GM18507 (cell line): ENCODE measurements around the gene SLC66A1.
A peak's percentile ranks its signal among the peaks of the same experiment; 100 is the strongest.

Source experiments
- DNase-seq: peaks from one replicate; pipeline ENCODE4 v3.0.0; 2011; ENCODE audit warnings: low read depth; ENCODE audit not compliant: insufficient read length; ENCODE audit errors: extremely low spot score
- FAIRE-seq: peaks from 2 replicates; lab custom pipeline; 2011; peaks lifted over from hg19 to GRCh38; lab: Jason Lieb, UNC

Gene SLC66A1

DNA sequence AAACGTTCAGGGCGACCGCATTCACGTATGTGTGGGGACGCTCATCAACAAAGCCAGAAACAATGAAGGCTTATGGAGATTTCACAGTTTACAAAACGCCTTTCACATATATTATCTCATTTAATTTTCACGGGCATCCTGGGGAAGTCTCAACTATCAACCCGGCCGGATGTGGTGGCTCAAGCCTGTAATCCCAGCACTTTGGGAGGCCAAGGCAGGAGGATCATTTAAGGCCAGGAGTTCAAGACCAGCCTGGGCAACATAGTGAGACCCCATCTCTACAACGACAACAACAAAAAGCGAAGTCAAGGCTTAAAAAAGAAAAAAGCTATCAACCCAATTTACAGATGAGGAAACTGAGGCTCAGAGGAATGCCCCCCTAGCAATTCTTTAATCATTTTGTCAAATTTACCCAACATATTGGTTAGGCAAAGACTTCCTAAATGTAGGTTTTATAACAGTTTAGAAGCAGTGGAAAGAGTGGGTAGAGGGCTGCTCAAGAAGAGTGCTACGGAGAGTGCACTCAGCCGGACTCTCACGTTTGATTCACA is 28.3 kb downstream of the SLC66A1 start:
- no peak for FAIRE-seq
- DNase-seq = no peak

DNA sequence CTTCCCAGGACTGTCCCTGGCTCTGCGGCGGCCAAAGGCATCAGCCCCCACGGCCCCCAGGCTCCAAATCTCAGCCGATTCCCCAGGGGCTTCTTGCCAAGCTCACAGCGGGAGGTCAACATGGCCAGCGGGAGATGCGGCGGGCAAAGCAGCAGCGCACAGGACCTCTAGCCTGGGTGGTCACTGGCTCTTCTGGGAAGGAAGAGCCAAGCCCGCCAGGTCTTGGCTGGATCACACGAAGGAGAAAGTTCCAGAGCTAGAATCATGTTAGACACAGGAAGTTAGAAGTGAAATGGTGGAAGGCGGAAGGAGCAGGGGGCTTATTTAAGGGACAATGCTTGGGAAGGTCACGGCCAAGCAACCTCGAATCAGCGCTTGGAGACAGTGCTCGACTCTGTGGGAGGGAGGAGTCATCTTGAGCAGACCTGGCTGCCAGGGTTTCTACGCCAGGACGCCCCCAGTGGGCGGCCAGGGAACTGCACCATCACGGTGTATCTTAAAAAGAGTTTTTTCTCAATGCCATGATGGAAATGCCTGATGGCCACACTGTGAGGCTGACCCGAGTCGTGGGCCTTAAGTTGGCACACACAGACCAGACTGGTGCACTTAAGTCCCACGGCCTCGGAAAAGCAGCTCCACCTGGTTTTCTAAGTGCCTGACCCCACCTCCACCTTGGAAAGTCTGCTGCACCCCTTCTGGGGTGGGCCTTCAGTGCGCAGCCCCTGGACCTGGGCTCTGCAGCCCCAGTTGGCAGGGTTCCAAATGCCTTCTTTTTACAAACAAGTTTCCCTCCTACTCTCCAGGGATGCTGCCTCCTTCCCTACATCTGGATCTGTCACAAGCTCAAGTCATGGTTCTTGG is 29.3 kb downstream of the SLC66A1 start:
- peak; percentile 73 for FAIRE-seq
- DNase-seq = peak; percentile 71

DNA sequence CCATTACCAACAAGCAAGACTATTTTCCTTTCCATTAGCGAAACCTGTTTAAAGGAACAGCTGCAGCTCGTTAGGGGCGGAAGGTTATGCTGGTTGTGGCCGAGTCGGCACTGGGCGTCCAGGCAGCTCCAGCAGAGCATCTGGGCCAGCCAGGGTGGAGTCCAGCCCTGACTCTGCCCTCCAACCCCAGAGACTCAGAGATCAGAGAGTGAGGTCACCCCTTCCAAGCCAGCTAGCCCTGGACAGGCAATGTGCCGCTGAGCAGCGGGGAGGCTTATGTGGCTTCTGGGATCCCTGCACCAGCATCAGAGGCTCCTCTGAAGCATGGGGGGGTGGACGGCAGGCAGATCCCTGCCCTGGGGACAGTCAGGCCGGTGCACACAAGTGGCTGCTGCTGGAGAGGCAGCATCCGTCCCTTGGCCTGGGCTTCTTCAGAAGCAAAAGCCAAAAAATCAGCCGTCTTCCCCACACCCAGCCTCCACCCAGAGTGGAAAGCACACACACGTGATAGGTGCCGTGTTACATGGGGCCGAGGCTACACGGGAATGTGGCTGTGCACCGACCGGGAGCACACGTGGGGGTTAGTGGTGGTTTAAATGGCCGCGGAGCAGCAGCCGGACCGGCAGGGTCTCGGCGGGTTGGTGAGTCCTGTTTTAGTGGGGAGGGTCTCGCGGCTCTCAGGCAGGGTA is 30.1 kb downstream of the SLC66A1 start:
- no peak for FAIRE-seq
- DNase-seq = no peak

DNA sequence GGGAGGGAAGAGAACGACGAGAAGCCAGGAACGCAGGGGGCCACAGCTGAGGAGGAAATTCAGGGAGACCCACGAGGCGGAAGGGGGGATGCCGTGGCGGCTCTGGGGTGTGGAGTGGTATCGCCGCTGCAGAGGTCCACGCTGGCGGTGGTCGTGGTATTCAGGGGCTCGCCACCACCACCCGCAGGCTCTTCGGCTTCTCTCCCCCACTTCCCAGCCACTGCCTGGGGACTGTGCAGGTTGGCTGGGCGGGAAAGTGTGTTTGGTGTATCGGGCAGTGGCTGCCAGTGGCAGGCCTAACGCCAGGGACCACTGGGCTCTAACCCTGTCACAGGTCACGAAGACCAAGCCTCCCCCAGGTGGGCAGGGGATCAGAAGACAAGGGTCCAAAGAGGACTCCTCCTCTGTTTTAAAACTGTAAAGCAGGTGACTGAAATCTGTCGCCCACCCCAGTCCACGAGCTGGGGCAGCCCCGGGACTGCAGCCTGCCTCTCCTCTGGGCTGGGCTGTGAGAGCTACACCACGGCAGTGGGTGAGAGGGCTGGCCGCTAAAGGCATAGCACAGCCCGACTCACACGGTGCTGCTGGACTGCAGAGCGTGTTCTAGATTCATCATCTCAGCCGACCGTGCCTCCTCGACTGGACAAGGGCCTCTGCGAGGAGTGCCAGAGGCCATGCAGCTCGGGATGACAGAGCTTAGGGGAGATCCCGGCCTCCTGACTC is 30.9 kb downstream of the SLC66A1 start:
- DNase-seq = no peak

DNA sequence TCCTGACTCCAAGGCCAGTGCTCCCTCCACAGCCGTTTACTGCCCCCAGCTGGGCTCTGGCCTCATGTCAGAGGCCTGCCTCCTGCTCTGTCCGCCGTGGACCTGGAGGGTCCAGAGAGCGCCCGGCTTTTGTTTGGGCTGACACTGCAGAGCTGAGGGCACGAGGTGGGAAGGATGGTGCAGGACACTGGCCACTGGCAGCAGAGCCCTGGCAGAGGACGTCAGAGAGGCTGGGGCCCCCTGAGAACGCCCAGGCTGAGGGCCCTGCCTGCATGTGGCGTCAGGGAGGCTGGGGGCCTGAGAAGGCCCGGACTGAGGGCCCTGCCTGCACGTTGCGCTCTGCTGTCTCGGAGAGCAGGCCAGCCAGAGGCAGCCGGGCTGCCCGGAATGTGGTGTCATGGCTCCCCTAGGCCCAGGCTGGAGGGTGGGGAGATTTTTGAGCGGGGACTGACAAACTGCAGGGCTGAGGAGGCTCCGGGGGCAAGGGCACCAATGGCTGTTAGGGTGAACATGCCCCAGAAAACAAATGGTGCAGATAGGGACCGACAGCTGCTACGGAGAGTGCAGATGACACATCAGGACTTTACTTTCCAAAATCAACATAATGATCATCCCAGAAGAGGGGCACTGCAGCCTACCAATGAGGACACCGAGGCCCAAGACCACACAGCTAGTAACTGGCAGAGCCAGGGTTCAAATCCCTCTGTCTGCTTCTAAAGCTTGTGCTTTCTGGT is 31.7 kb downstream of the SLC66A1 start:
- DNase-seq (no peak), FAIRE-seq (no peak)

More for the DNA sequence above, 30.9 kb downstream of the SLC66A1 start:
- FAIRE-seq = no peak

DNA sequence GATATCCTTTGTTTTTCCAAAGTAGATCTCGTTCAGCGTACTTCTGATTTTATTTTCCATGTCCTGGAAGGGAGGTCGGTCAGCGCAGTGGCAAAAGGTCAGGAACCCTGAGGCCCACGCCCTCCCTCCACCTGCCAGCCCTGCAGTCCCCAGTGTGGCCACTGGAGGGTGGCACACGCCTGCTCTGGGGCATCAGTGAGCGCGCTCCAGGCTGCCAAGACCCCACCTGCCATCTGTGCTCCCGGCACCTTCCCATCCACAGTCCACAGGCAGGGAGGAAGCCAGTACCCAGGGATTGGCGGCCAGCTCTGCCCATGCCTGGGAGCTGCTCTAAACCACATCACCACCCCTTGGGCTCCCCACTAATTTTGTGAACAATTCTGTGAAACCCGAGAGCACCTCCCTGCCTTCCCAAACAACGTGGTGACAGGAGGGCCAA is 32.3 kb downstream of the SLC66A1 start:
- peak; percentile 48 for DNase-seq
- peak; percentile 29 for FAIRE-seq

DNA sequence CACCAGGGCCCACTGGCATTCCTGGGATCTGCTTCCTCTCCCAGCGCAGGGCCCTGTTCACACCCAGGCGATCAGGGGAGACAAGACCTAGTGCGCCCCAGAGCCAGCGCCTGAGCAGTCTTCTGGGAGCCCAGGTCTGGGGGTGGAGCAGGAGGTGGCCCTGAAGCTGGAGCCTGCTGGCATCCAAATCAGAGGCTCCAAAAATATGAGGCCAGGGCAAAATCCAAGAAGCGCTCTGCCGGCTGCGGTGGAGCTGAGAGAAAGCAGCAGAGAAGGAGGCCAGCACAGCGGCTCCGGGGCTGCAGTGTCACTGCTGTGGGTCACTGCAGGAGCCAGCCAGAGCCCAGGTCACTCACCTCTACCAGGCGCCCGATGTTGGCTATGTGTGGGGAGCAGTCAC is 32.7 kb downstream of the SLC66A1 start:
- FAIRE-seq (no peak), DNase-seq (no peak)

DNA sequence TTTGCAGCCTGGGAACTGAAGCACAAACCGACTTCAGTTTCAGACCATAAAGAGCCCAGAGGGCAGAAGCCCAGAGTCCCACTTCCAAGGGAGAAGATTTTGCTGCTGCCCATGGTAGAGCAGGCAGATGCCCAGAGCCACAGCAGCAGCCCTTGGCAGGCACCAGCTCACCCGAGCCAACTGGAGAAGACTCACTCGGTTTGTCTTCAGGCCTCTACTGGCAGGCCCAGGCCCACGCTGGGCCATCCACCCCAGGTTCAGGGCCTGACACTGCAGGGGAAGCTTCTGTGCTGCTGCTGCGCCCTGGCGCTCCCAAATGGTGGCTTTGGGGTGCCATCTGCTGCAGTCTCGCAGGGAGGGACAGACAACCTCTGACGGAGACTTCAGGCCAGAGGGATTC is 33.3 kb downstream of the SLC66A1 start:
- FAIRE-seq (no peak), DNase-seq (no peak)

DNA sequence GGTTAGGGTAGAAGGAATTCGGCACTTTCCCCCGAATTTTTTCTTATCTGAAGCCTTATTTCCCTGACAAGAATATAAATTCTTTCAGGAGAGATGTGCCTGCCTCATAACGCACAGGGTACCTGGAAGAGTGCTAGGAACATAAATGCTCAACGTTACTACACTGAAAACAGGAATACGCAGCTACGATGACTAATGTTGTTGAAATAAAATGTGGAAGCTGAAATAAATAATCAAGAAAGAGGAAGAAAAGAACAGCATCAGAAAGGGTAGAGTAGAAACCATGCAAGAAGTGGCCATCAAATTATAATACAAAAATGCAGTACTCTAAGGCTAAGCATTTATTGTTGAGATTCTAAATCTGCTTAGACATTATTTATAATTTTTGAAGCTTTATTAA is 33.9 kb downstream of the SLC66A1 start:
- DNase-seq (no peak), FAIRE-seq (no peak)

DNA sequence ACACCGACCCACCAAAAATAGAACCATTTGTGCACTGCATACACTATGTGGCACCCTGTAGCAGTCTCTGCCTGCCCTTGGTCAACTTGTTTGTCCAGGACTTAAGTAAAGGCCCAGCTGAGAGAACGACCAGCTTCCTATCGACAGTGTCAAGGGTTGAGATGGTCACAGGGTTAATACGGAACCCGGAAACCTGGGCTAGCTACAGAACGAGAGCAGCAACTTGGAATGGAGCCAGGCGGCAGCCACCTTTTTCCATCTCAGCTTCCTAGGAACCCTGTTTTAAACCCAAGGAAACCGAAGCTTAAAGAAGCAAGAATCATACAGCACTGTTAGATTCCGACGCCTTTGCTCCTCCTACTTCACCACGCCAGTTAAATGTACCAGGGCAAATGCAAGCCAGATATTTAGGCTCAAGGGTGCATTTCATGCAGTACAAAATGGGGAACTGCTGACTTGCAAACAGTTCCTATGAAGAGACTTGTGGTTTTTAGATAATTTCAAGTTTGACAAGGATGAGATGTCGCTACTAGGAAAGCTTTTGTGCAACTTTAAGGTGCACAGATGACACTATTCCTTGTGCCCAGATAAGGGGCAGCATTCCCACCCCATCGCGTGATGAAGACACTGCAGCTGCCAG is 35.5 kb downstream of the SLC66A1 start:
- no peak for FAIRE-seq
- DNase-seq = no peak

DNA sequence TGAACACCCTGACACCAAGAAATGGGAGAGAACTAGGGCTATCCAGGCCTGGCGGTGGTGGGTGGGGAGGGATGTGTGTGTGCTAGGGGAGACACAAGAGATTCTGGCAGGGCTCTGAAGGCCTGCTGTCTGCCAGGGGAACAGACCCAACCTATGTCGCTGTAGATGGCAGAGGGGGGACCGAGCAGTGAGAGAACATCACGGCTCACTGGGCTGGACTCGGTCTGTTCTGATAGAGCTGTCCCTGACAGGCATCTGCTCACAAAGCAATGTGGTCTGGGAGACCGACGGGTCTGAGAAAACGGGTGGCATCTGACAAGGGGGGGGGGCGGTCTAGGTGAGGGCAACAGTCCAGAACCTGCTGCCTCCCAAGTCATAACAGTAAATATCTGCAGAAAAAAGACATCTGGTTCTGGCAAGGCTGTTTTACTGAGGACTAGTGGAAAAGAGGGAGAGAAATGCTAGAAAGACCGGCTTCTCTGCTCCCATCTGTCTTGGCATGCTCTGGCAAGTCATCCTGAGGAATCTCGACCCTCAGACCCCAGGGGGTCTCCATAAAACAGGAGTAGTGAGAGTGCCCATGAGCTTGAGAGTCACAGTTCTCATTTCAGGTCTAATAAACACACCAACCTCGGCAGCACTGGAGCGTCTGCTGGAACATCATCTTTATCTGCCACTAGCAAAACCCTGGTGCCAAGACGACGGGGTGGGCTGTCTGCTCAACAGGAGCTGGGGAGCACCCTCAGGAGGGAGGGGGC is 36.5 kb downstream of the SLC66A1 start:
- FAIRE-seq (no peak), DNase-seq (no peak)

DNA sequence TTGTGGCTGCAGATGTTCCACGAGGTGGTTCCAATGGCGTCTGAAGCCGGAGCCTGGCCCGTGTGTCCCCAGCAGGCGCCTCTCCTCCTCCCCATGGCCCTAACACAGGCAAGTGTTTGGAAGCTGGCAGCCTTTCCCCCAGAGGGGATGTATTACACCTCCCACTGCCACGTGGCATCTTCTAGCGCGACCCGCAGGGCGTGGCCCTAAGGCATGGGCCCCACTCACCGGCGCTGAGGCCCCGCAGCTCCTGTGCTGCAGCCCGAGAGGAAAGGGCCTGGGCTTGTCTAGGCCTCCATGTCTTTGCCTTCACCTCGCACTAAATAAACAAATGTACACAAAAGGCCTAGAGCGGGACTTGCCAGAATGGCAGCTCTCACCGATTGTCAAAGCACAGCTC is 37.9 kb downstream of the SLC66A1 start:
- DNase-seq = no peak

DNA sequence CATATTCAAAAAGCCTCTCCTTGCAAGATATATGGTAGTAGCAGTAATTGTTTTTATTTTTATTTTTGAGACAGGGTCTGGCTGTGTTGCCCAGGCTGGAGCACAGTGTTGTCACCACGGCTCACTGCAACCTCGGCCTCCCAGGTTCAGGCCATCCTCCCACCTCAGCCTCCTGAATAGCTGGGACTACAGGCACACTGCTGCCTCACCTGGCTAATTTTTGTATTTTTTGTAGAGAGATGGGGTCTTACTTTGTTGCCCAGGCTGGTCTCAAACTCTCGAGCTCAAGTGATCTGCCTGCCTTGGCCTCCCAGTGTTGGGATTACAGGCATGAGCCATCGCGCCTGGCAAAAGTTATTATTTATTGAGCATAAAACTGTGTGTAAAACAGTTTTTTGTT is 38.4 kb downstream of the SLC66A1 start:
- DNase-seq = no peak
- FAIRE-seq = no peak

More for the DNA sequence above, 37.9 kb downstream of the SLC66A1 start:
- FAIRE-seq = no peak

DNA sequence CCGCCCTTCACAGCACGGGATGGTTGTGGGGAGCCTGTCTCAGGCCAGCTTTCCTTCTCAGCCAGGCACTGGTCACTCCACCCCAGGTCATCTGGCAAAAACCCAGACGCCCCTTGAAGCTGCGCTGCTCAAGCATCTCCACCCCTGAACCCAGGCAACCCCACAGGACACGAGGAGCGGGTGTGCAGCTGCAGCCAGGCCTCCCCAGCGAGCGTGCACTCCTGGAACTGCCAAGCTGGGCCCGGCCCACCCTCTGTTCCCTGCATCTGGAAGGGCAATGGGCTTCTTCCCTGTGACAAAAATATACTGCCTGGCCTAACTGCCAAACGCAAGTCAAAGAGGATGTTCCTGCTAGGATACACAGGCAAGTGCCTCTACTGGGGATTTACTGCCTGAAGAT is 39.7 kb downstream of the SLC66A1 start:
- FAIRE-seq (no peak), DNase-seq (no peak)

DNA sequence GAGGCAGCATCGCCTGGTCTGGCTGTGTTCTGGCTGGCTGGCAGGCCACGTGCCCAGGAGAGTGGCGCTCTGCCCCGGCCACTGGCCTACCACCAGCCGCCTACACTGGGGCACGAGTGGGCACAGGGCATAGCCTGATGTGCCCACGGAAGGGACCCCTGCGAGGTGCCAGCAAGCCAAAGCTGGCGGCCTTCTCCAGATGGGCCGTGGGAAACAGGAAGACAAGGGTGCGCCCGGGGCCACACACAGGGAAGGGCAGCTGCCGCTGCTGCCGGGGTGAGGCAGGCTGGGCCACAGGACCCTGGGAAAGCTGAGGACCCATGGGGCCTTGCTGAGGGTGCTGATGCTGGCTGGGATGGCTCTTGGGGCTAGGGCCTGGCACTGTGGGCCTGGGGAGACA is 40.7 kb downstream of the SLC66A1 start:
- DNase-seq (no peak), FAIRE-seq (no peak)

DNA sequence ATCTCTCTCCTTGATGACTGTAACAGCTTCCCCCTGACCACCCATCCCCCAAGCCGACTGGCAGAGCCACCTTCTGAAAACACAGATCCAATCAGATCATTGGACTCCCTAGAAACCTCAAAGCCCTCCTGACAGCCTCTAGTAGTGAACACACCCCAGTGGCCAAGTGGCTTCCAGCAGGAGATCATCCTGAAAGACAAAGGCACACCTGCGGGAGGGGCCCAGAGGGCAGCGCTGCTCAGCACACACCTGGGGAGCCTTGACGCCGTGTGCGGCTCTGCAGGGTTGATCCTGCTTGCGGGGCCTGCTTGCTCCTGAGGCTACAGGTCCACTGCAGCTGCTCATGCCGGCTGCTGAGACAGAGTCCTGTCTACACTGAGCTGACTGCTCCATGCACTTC is 41.5 kb downstream of the SLC66A1 start:
- DNase-seq (no peak), FAIRE-seq (no peak)

DNA sequence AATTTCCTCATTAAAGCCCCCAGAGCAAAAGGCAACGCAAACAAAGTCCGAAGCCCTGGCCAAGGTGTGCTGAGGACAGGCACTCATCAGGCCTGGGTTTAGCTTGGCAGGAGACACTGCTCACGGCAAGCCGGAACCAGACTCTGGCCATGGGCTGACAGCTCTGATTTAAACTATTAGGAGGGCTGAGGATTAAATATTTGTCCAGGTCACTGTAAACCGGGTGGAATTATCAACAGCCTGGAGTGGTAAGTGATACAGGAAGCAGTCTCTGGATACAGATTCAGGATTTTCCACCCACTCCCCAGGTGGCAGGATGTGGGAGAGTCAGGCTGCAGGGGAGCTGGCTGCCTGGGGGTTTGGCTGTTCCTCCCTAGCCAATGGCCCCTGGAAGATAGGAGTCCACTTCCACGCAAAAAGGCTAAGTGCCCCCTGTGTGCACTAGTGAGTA is 42.4 kb downstream of the SLC66A1 start:
- FAIRE-seq = no peak
- DNase-seq = no peak

DNA sequence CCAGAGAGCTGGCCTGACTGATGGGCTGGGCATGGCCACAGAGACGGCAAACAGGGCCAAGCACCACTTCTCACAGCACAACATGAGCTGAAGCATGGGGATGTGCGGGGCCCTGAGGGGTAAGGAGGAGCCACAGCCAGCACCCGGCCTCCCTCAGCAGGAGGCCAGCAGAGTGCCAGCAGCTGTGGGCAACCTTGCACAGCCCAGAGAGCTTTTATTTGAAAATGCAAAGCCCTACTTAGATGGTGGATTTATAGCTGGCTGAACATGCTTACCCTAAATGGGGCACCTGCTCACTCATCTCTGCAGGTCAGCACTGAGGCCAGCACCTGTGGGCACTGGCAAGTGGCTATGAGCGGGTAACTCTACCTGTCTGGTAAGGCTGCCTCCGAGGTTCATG is 44.1 kb downstream of the SLC66A1 start:
- FAIRE-seq = no peak
- no peak for DNase-seq
